Measurements from ENCODE around the gene GLDC.

Gene GLDC

GRCh38 chr9:6538666-6539071 lies 106.9 kb downstream of the GLDC start:
- Histone ChIP-seq H3K36me3 (ENCODE audit: insufficient read depth, low read depth, low read length) (peaks cover 50% of the 10 kb centered on the region), H3K9me3 (ENCODE audit: insufficient read depth, low read depth, low read length) (no peaks in the 10 kb centered on the region), H3K27me3 (ENCODE audit: insufficient read depth, low read length) (no peaks in the 10 kb centered on the region), H3K9ac (ENCODE audit: low read depth, low read length) (no peak overlapping the region), H3K4me1 (ENCODE audit: insufficient read depth, low read length) (no peaks in the 10 kb centered on the region), H3K4me3 (ENCODE audit: low read length) (no peak overlapping the region), H3K27ac (ENCODE audit: low read length) (no peak overlapping the region)

DNA sequence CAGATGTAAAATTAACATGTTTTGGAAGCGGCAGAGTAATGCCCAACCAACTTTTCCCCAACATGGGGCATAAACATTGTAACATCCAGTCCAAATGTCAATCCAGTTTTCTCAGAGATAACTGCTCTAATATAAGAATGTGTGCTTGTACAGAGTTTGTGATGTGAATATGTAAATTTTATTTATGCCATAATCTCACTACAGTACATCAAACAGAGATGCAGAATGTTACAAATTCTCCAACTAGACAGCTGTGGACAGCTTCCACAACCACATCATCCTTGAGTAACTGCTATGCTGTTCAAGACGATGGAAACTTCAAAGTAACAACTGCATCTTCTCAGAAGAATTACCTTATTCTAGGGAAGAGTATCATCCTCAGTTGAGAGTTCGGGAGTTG lies 109.9 kb downstream of the GLDC start:
- Histone ChIP-seq H3K36me3 (ENCODE audit: insufficient read depth, low read depth, low read length) (peaks cover 64% of the 10 kb centered on the region), H3K9ac (ENCODE audit: low read depth, low read length) (no peak overlapping the region), H3K27me3 (ENCODE audit: insufficient read depth, low read length) (no peaks in the 10 kb centered on the region), H3K9me3 (ENCODE audit: insufficient read depth, low read depth, low read length) (no peaks in the 10 kb centered on the region), H3K4me1 (ENCODE audit: insufficient read depth, low read length) (no peaks in the 10 kb centered on the region), H3K27ac (ENCODE audit: low read length) (no peak overlapping the region), H3K4me3 (ENCODE audit: low read length) (no peak overlapping the region)

DNA sequence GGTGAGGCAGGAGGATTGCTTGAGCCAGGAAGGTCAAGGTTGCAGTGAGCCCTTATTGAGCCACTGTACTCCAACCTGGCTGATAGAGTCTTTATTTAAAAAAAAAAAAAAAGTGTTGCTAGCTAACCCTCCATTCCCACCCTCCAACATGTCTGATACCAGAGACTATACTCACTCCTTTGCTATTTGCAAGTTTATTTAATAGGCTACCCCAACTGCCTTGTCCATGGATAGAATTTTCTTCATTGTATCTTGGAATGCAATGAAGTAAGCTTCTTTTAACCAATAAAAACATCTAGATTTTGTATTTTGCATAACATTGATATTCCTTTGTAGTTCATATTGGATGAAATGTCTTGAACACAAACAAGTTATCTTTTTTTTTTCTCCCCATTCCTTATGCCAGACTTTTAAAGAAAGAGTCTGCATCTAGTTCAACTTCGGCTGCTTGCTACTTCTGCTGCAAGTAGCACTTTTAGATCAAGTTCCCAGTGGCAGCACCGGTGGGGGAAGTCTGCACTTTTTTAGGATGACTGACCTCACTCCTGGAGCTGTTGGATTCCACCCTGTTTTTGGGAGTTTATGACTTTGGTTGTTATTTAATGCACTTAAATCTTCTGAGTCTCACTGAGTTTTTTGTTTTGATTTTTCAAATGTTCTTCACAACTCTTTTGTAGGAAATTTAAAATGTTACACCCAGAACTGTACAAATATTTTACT lies 120.0 kb downstream of the GLDC start:
- Histone ChIP-seq H3K9me3 (ENCODE audit: insufficient read depth, low read depth, low read length) (no peaks in the 10 kb centered on the region), H3K27me3 (ENCODE audit: insufficient read depth, low read length) (no peaks in the 10 kb centered on the region), H3K4me3 (ENCODE audit: low read length) (no peak overlapping the region), H3K4me1 (ENCODE audit: insufficient read depth, low read length) (peaks cover 4% of the 10 kb centered on the region), H3K36me3 (ENCODE audit: insufficient read depth, low read depth, low read length) (peaks cover 5% of the 10 kb centered on the region; the same call in 1 of the 2 replicates), H3K9ac (ENCODE audit: low read depth, low read length) (no peak overlapping the region), H3K27ac (ENCODE audit: low read length) (no peak overlapping the region)

DNA sequence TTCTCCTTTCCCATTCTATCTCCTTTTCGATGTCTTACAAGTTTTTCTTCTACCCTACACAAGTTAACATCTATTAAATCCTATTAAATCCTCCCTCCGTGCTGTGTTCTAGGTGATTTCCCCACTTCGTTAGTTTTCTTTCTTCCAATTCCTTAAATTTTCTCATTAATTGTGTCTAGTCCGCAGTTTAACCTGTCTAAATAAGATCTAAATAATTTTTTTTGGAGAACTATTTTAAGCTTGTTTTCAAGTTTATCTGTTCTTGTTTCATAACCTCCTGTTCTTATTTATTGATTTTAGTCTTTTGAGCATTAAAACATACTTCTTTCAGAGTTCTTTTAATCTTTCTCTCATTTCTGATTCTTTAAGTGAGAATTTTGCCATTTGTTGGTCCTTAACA lies 123.3 kb downstream of the GLDC start:
- no peaks in the 10 kb centered on the region for H3K9me3 ChIP-seq (ENCODE audit: insufficient read depth, low read depth, low read length)
- no peak overlapping the region for H3K4me3 ChIP-seq (ENCODE audit: low read length)
- no peak overlapping the region for H3K9ac ChIP-seq (ENCODE audit: low read depth, low read length)
- H3K36me3 ChIP-seq (ENCODE audit: insufficient read depth, low read depth, low read length): no peaks in the 10 kb centered on the region
- no peak overlapping the region for H3K27ac ChIP-seq (ENCODE audit: low read length)
- H3K4me1 ChIP-seq (ENCODE audit: insufficient read depth, low read length): no peaks in the 10 kb centered on the region; the same call in 1 of the 2 replicates
- H3K27me3 ChIP-seq (ENCODE audit: insufficient read depth, low read length): no peaks in the 10 kb centered on the region

GRCh38 chr9:6512085-6512657 lies 133.4 kb downstream of the GLDC start:
- no peak overlapping the region for H3K27ac ChIP-seq (ENCODE audit: low read length)
- peaks cover 12% of the 10 kb centered on the region; the same call in 1 of the 2 replicates for H3K36me3 ChIP-seq (ENCODE audit: insufficient read depth, low read depth, low read length)
- H3K9ac ChIP-seq (ENCODE audit: low read depth, low read length): no peak overlapping the region

DNA sequence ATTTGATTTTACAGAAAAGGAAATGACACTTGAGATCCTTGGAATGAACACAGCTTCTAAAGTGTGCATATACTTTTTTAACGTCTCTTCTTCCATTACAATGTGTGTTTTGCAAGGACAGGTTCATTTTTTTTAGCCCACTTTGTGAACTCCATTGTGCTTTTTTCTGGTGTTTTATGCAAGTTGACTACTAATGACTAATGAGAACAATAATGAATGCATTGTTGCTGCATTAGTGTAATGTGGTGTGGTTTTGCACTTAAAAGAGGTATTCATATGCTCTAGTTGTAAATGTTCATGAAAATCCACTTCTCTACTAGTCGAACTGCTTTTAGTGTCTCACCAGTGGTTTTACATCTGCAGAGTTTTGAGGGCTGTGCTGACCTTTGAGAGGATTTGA lies 139.0 kb downstream of the GLDC start:
- Histone ChIP-seq H3K9ac (ENCODE audit: low read depth, low read length) (no peak overlapping the region), H3K4me3 (ENCODE audit: low read length) (no peak overlapping the region), H3K27me3 (ENCODE audit: insufficient read depth, low read length) (no peaks in the 10 kb centered on the region), H3K4me1 (ENCODE audit: insufficient read depth, low read length) (no peaks in the 10 kb centered on the region; the same call in 1 of the 2 replicates), H3K9me3 (ENCODE audit: insufficient read depth, low read depth, low read length) (no peaks in the 10 kb centered on the region), H3K36me3 (ENCODE audit: insufficient read depth, low read depth, low read length) (peaks cover 62% of the 10 kb centered on the region), H3K27ac (ENCODE audit: low read length) (no peak overlapping the region)

More at GRCh38 chr9:6512085-6512657, 133.4 kb downstream of the GLDC start:
- Histone ChIP-seq H3K4me3 (ENCODE audit: low read length) (no peak overlapping the region), H3K27me3 (ENCODE audit: insufficient read depth, low read length) (no peaks in the 10 kb centered on the region), H3K9me3 (ENCODE audit: insufficient read depth, low read depth, low read length) (no peaks in the 10 kb centered on the region), H3K4me1 (ENCODE audit: insufficient read depth, low read length) (no peaks in the 10 kb centered on the region)

DNA sequence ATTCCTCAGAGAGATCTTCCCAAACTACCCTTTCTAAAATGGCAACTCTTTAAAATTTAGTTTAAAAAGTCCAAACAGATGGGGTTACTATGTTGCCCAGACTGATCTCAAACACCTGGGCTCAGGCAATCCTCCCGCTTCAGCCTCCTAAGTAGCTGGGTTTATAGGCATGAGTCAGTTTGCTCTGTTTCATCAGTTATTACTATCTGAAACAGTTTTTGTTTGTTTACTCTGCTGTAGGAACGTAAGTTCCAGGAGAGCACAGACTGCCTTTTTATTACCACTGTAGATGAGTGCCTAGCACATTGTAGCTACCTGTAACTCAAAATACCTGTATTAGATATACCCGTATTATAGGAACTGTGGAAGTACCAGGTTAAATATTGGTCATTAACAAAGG lies 143.1 kb downstream of the GLDC start:
- Histone ChIP-seq H3K27ac (ENCODE audit: low read length) (no peak overlapping the region), H3K4me3 (ENCODE audit: low read length) (no peak overlapping the region), H3K36me3 (ENCODE audit: insufficient read depth, low read depth, low read length) (peaks cover 92% of the 10 kb centered on the region), H3K9me3 (ENCODE audit: insufficient read depth, low read depth, low read length) (no peaks in the 10 kb centered on the region), H3K9ac (ENCODE audit: low read depth, low read length) (no peak overlapping the region), H3K4me1 (ENCODE audit: insufficient read depth, low read length) (no peaks in the 10 kb centered on the region; the same call in 1 of the 2 replicates), H3K27me3 (ENCODE audit: insufficient read depth, low read length) (no peaks in the 10 kb centered on the region)

- no peak overlapping the region for H3K4me3 ChIP-seq (ENCODE audit: low read length)
- no peak overlapping the region for H3K9ac ChIP-seq (ENCODE audit: low read depth, low read length)
- no peak overlapping the region for H3K27ac ChIP-seq (ENCODE audit: low read length)
- H3K36me3 ChIP-seq (ENCODE audit: insufficient read depth, low read depth, low read length): peaks cover 93% of the 10 kb centered on the region
- no peaks in the 10 kb centered on the region; the same call in 1 of the 2 replicates for H3K4me1 ChIP-seq (ENCODE audit: insufficient read depth, low read length)
- no peaks in the 10 kb centered on the region for H3K9me3 ChIP-seq (ENCODE audit: insufficient read depth, low read depth, low read length)
- no peaks in the 10 kb centered on the region for H3K27me3 ChIP-seq (ENCODE audit: insufficient read depth, low read length)
Measured at GRCh38 chr9:6501526-6502210, 143.9 kb downstream of the GLDC start.

DNA sequence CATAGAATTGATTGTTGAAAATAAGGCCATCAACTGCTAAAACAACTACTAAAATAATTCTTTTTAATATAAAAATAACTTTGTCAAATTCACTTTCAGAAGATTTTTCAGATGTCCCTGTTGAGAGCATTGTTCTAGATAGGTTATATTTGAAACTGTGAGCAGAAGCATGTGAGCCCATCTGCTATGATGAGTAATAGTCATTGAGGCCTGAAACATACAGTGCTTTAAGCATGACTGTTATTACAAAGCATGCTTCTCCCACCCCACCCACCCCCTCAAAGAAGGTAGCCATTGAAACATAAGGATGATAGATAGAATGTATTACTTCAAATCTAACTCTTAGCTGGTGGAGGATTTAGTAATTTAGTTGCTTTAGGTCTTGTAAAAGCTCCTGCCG lies 146.5 kb downstream of the GLDC start:
- no peak overlapping the region for H3K9ac ChIP-seq (ENCODE audit: low read depth, low read length)
- H3K27me3 ChIP-seq (ENCODE audit: insufficient read depth, low read length): no peaks in the 10 kb centered on the region
- H3K9me3 ChIP-seq (ENCODE audit: insufficient read depth, low read depth, low read length): no peaks in the 10 kb centered on the region
- H3K27ac ChIP-seq (ENCODE audit: low read length): no peak overlapping the region
- no peaks in the 10 kb centered on the region for H3K4me1 ChIP-seq (ENCODE audit: insufficient read depth, low read length)
- no peak overlapping the region for H3K4me3 ChIP-seq (ENCODE audit: low read length)
- peaks cover 92% of the 10 kb centered on the region for H3K36me3 ChIP-seq (ENCODE audit: insufficient read depth, low read depth, low read length)

DNA sequence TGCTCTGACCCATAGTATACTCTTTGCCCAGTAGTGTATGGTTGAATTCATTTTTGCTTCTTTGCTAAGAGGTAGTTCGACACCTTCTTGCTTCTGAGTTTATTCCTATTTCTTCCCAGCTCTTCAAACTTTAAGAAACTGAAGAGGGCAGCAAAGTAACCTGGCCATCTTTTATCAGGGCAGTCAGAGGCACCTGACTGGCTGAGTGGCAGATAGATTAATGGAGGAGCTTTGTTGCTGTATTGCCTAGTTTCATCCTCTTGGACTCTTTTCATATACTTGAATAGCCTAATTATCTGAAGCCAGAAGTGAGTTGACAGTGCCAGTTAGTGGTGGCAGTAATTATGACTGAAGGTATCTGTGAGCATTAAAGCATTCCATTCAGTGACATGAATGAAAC lies 150.1 kb downstream of the GLDC start:
- Histone ChIP-seq H3K4me3 (ENCODE audit: low read length) (no peak overlapping the region), H3K9me3 (ENCODE audit: insufficient read depth, low read depth, low read length) (no peaks in the 10 kb centered on the region), H3K36me3 (ENCODE audit: insufficient read depth, low read depth, low read length) (peaks cover 67% of the 10 kb centered on the region), H3K27me3 (ENCODE audit: insufficient read depth, low read length) (no peaks in the 10 kb centered on the region), H3K9ac (ENCODE audit: low read depth, low read length) (no peak overlapping the region), H3K4me1 (ENCODE audit: insufficient read depth, low read length) (no peaks in the 10 kb centered on the region), H3K27ac (ENCODE audit: low read length) (no peak overlapping the region)

GRCh38 chr9:6490863-6491262 lies 154.7 kb downstream of the GLDC start:
- H3K36me3 ChIP-seq (ENCODE audit: insufficient read depth, low read depth, low read length): peaks cover 59% of the 10 kb centered on the region

DNA sequence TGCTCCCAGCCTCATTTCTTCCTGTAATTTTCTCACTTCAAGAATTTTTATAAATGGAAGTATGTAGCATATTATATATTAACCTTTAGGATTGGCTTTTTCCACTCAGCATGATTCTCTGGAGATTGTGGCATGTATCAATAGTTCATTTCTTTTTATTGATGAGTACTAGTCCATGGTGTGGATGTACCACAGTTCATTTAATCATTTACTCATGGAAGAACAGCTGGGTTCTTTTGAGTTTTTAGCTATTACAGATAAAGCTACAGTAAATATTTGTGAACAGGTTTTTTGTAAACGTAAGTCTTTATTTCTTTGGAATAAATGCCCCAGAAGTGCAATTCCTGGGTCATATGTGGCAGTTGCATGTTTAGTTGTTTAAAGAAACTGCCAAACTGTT lies 156.4 kb downstream of the GLDC start:
- no peaks in the 10 kb centered on the region for H3K4me1 ChIP-seq (ENCODE audit: insufficient read depth, low read length)
- no peak overlapping the region for H3K27ac ChIP-seq (ENCODE audit: low read length)
- H3K27me3 ChIP-seq (ENCODE audit: insufficient read depth, low read length): no peaks in the 10 kb centered on the region
- no peak overlapping the region for H3K4me3 ChIP-seq (ENCODE audit: low read length)
- peaks cover 57% of the 10 kb centered on the region for H3K36me3 ChIP-seq (ENCODE audit: insufficient read depth, low read depth, low read length)
- H3K9ac ChIP-seq (ENCODE audit: low read depth, low read length): no peak overlapping the region
- H3K9me3 ChIP-seq (ENCODE audit: insufficient read depth, low read depth, low read length): no peaks in the 10 kb centered on the region

More at GRCh38 chr9:6490863-6491262, 154.7 kb downstream of the GLDC start:
- Histone ChIP-seq H3K4me3 (ENCODE audit: low read length) (no peak overlapping the region), H3K27me3 (ENCODE audit: insufficient read depth, low read length) (no peaks in the 10 kb centered on the region), H3K9me3 (ENCODE audit: insufficient read depth, low read depth, low read length) (no peaks in the 10 kb centered on the region), H3K27ac (ENCODE audit: low read length) (no peak overlapping the region), H3K9ac (ENCODE audit: low read depth, low read length) (no peak overlapping the region), H3K4me1 (ENCODE audit: insufficient read depth, low read length) (no peaks in the 10 kb centered on the region)

Measured in iPS-20b (cell line).